ENCODE data around the gene ERC2.

Gene ERC2

GRCh38 chr3:55673764-55674163, 794.5 kb downstream of the ERC2 start:
- no peak overlapping the region for H3K4me3 ChIP-seq (ENCODE audit: low read length, poor library complexity, severe bottlenecking)
- no peaks in the 10 kb centered on the region for H3K9me3 ChIP-seq (ENCODE audit: insufficient read depth, low read depth, low read length)
- TF ChIP-seq, protein P1, sequence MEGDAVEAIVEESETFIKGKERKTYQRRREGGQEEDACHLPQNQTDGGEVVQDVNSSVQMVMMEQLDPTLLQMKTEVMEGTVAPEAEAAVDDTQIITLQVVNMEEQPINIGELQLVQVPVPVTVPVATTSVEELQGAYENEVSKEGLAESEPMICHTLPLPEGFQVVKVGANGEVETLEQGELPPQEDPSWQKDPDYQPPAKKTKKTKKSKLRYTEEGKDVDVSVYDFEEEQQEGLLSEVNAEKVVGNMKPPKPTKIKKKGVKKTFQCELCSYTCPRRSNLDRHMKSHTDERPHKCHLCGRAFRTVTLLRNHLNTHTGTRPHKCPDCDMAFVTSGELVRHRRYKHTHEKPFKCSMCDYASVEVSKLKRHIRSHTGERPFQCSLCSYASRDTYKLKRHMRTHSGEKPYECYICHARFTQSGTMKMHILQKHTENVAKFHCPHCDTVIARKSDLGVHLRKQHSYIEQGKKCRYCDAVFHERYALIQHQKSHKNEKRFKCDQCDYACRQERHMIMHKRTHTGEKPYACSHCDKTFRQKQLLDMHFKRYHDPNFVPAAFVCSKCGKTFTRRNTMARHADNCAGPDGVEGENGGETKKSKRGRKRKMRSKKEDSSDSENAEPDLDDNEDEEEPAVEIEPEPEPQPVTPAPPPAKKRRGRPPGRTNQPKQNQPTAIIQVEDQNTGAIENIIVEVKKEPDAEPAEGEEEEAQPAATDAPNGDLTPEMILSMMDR (conservative IDR thresholded peaks at IDR 0.05; ENCODE audit: low read length): no peak
- TF ChIP-seq EZH2phosphoT487 (IDR thresholded peaks at IDR 0.05; ENCODE audit: borderline replicate concordance): no peak
- H3K9me2 ChIP-seq (replicated peaks; ENCODE audit: low read depth, low read length): no peaks in the 10 kb centered on the region
- H2AFZ ChIP-seq (ENCODE audit: low read length): no peak overlapping the region
- H4K20me1 ChIP-seq (ENCODE audit: insufficient read depth, low read length, poor library complexity, severe bottlenecking): no peaks in the 10 kb centered on the region
- H3K36me3 ChIP-seq (ENCODE audit: insufficient read depth, low read length): no peaks in the 10 kb centered on the region
- H3K9ac ChIP-seq (ENCODE audit: low read depth, low read length, poor library complexity, severe bottlenecking): no peak overlapping the region
- no peaks in the 10 kb centered on the region for H3K79me2 ChIP-seq (ENCODE audit: insufficient read depth, low read length)
- no peaks in the 10 kb centered on the region for H3F3A ChIP-seq (ENCODE audit: low read depth)
- no peaks in the 10 kb centered on the region for H3K27me3 ChIP-seq (ENCODE audit: insufficient read depth, low read length, poor library complexity, severe bottlenecking)
- H3K4me2 ChIP-seq (ENCODE audit: low read depth, low read length, poor library complexity, severe bottlenecking): no peak overlapping the region
- H3K4me1 ChIP-seq (ENCODE audit: insufficient read depth, low read length, poor library complexity, severe bottlenecking): peaks cover 6% of the 10 kb centered on the region

DNA sequence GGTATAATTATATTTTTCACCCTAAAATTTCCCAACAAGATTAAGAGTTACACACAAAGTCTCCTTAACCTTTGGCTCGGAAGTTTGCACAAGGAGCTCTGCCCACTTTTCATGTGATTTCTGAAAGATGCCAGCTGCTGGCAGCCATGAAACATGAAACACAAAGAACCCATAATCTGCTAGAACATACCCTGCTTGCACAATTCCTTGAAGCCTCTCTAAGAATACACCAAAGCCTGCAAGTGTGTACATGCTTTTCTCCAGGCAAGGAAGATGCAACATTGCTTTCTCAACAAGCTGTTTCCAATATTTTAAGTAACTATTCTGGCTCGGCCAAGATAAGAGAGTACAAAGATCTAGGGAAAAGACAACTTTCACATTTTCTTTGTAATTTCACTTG, 799.1 kb downstream of the ERC2 start:
- H2AFZ ChIP-seq (ENCODE audit: low read length): no peak overlapping the region
- H3K4me1 ChIP-seq (ENCODE audit: insufficient read depth, low read length, poor library complexity, severe bottlenecking): no peaks in the 10 kb centered on the region
- H3K4me2 ChIP-seq (ENCODE audit: low read depth, low read length, poor library complexity, severe bottlenecking): no peak overlapping the region
- H3K9me2 ChIP-seq (replicated peaks; ENCODE audit: low read depth, low read length): no peaks in the 10 kb centered on the region
- H3K9ac ChIP-seq (ENCODE audit: low read depth, low read length, poor library complexity, severe bottlenecking): no peak overlapping the region
- no peaks in the 10 kb centered on the region for H3K27me3 ChIP-seq (ENCODE audit: insufficient read depth, low read length, poor library complexity, severe bottlenecking)
- H3K79me2 ChIP-seq (ENCODE audit: insufficient read depth, low read length): no peaks in the 10 kb centered on the region
- no peak overlapping the region for H3K4me3 ChIP-seq (ENCODE audit: low read length, poor library complexity, severe bottlenecking)
- no peaks in the 10 kb centered on the region for H4K20me1 ChIP-seq (ENCODE audit: insufficient read depth, low read length, poor library complexity, severe bottlenecking)
- no peak for TF ChIP-seq EZH2phosphoT487 (IDR thresholded peaks at IDR 0.05; ENCODE audit: borderline replicate concordance)
- TF ChIP-seq, protein P1 (conservative IDR thresholded peaks at IDR 0.05; ENCODE audit: low read length): no peak
- no peaks in the 10 kb centered on the region for H3F3A ChIP-seq (ENCODE audit: low read depth)
- H3K36me3 ChIP-seq (ENCODE audit: insufficient read depth, low read length): no peaks in the 10 kb centered on the region
- no peaks in the 10 kb centered on the region for H3K9me3 ChIP-seq (ENCODE audit: insufficient read depth, low read depth, low read length)

- no peak for TF ChIP-seq EZH2phosphoT487 (IDR thresholded peaks at IDR 0.05; ENCODE audit: borderline replicate concordance)
- TF ChIP-seq, protein P1 (conservative IDR thresholded peaks at IDR 0.05; ENCODE audit: low read length): no peak
- no peaks in the 10 kb centered on the region for H3K4me1 ChIP-seq (ENCODE audit: insufficient read depth, low read length, poor library complexity, severe bottlenecking)
- H2AFZ ChIP-seq (ENCODE audit: low read length): no peak overlapping the region
- no peaks in the 10 kb centered on the region for H3K36me3 ChIP-seq (ENCODE audit: insufficient read depth, low read length)
- no peaks in the 10 kb centered on the region for H3K9me2 ChIP-seq (replicated peaks; ENCODE audit: low read depth, low read length)
- no peaks in the 10 kb centered on the region for H4K20me1 ChIP-seq (ENCODE audit: insufficient read depth, low read length, poor library complexity, severe bottlenecking)
- H3K4me3 ChIP-seq (ENCODE audit: low read length, poor library complexity, severe bottlenecking): no peak overlapping the region
- no peaks in the 10 kb centered on the region for H3F3A ChIP-seq (ENCODE audit: low read depth)
- H3K79me2 ChIP-seq (ENCODE audit: insufficient read depth, low read length): no peaks in the 10 kb centered on the region
- no peak overlapping the region for H3K4me2 ChIP-seq (ENCODE audit: low read depth, low read length, poor library complexity, severe bottlenecking)
- no peaks in the 10 kb centered on the region for H3K27me3 ChIP-seq (ENCODE audit: insufficient read depth, low read length, poor library complexity, severe bottlenecking)
- H3K9ac ChIP-seq (ENCODE audit: low read depth, low read length, poor library complexity, severe bottlenecking): no peak overlapping the region
- no peaks in the 10 kb centered on the region for H3K9me3 ChIP-seq (ENCODE audit: insufficient read depth, low read depth, low read length)
Measured at GRCh38 chr3:55668359-55668758, 799.9 kb downstream of the ERC2 start.
